Endothelial cell of umbilical vein (primary cell): ENCODE results near the gene MAGEB16. TPM values are rescaled to one million over a fixed set of nuclear protein-coding genes. Genes with fewer than 3 reads are reported as not detected.

Experiments used
- BruUV-seq: library from RNA; stranded (reverse); fragments of 400-500 nt; replicated peaks from 2 replicates; lab custom pipeline; 2021; lab: Mats Ljungman, UMichigan
- CTCF ChIA-PET: fragments of 300-600, 350-600 bp; sonication (Branson Sonifier 250); formaldehyde crosslinking; loops from one replicate; lab custom pipeline; 2021; ENCODE audit warnings: antibody characterized with exemption, inconsistent platforms; lab: Charles Lee
- POLR2A ChIA-PET: fragments of 300-600, 350-600 bp; sonication (Branson Sonifier 250); formaldehyde crosslinking; loops from one replicate; lab custom pipeline; 2021; ENCODE audit warnings: antibody characterized with exemption, inconsistent platforms; lab: Charles Lee
- DNase-seq: peaks from one replicate; pipeline ENCODE4 v3.0.0-alpha.2; 2011; ENCODE audit warnings: low read depth, low spot score
- FAIRE-seq: peaks from 2 replicates; lab custom pipeline; 2011; peaks lifted over from hg19 to GRCh38; lab: Jason Lieb, UNC
- H2AFZ ChIP-seq: 2 replicates; pipeline ENCODE4 v1.6.0; 2012; ENCODE audit warnings: low read depth, low read length, control low read depth, inconsistent platforms
- H3K27ac ChIP-seq: 2 replicates; pipeline ENCODE4 v1.5.1; 2011; ENCODE audit warnings: low read depth, mild to moderate bottlenecking, control low read depth, low read length, moderate library complexity; ENCODE audit not compliant: insufficient read depth
- H3K27me3 ChIP-seq, 2 experiments: 2 replicates each; pipeline versions ENCODE4 v1.6.0 to v1.6.1; 2011; ENCODE audit warnings: low read length in 2 of 2, mixed read lengths in 1 of 2; ENCODE audit not compliant: control insufficient read depth in 2 of 2, insufficient read depth in 2 of 2
- H3K36me3 ChIP-seq, 2 experiments: 2 replicates in 1 of 2; 3 replicates in 1 of 2; pipeline ENCODE4 v1.5.1; 2011; ENCODE audit warnings: low read length in 2 of 2, mild to moderate bottlenecking in 1 of 2, moderate library complexity in 1 of 2; ENCODE audit not compliant: control insufficient read depth in 2 of 2, insufficient read depth in 2 of 2; ENCODE audit errors: extremely low read depth in 1 of 2
- H3K4me1 ChIP-seq: 3 replicates; pipeline ENCODE4 v1.5.1; 2011; ENCODE audit warnings: mild to moderate bottlenecking, low read length; ENCODE audit not compliant: control insufficient read depth, insufficient read depth; ENCODE audit errors: extremely low read depth
- H3K4me2 ChIP-seq: 2 replicates; pipeline ENCODE4 v1.6.1; 2011; ENCODE audit warnings: low read length, control low read depth, mixed read lengths; ENCODE audit not compliant: insufficient read depth
- H3K4me3 ChIP-seq, 3 experiments: fragments of 200-600 bp in 1 of 3; sonication (generic), shearing (Covaris generic) in 1 of 3; replicated peaks in 1 of 3; 2 replicates each; pipeline ENCODE4 v1.5.1; 2011 to 2016; ENCODE audit warnings: control low read depth in 3 of 3, low read length in 3 of 3, mild to moderate bottlenecking in 2 of 3, inconsistent platforms in 1 of 3, low read depth in 1 of 3, moderate library complexity in 1 of 3; ENCODE audit not compliant: insufficient read depth in 1 of 3
- H3K79me2 ChIP-seq: 2 replicates; pipeline ENCODE4 v1.6.0; 2012; ENCODE audit warnings: low read length, inconsistent platforms; ENCODE audit not compliant: control insufficient read depth, insufficient read depth
- H3K9ac ChIP-seq: replicated peaks from 2 replicates; pipeline ENCODE3; 2011; ENCODE audit warnings: low read length, control low read depth; ENCODE audit not compliant: insufficient read depth; ENCODE audit errors: extremely low read depth
- H3K9me1 ChIP-seq: replicated peaks from 3 replicates; pipeline ENCODE4 v1.6.0; 2011; ENCODE audit warnings: mild to moderate bottlenecking, low read length; ENCODE audit not compliant: control insufficient read depth, insufficient read depth; ENCODE audit errors: extremely low read depth
- H3K9me3 ChIP-seq: replicated peaks from 2 replicates; pipeline ENCODE4 v1.5.1; 2012; ENCODE audit warnings: low read length, inconsistent platforms; ENCODE audit not compliant: control insufficient read depth, insufficient read depth
- H4K20me1 ChIP-seq: replicated peaks from 2 replicates; pipeline ENCODE3; 2011; ENCODE audit warnings: mild to moderate bottlenecking, low read length; ENCODE audit not compliant: control insufficient read depth, insufficient read depth; ENCODE audit errors: extremely low read depth
- GATA2 ChIP-seq: IDR thresholded peaks from 2 replicates; pipeline ENCODE4 v1.7.0; 2011; ENCODE audit warnings: low read depth, mild to moderate bottlenecking, moderate library complexity, mixed read lengths, low read length; ENCODE audit not compliant: insufficient read length, insufficient read depth
- POLR2AphosphoS5 ChIP-seq: IDR thresholded peaks from 2 replicates; pipeline ENCODE4 v1.6.1; 2012; ENCODE audit warnings: low read depth, mild to moderate bottlenecking, control low read depth, low read length, moderate library complexity; ENCODE audit not compliant: insufficient read depth
- dilution Hi-C: fragments of 300-500 bp; cut with MboI; formaldehyde crosslinking; loops from one replicate; pipeline ENCODE4 v1.15.0; 2019; ENCODE audit warnings: low sequenced_read_pairs; ENCODE audit not compliant: extremely low pct_ligation_motif_present
- intact Hi-C: fragments of 100-400 bp; cut with micrococcal nuclease; formaldehyde crosslinking; loops from one replicate; pipeline ENCODE4 v1.10.0; 2022
- polyA plus RNA-seq, 4 experiments: library from polyadenylated mRNA; depleted of rRNA in 3 of 4; stranded (reverse) in 3 of 4; unstranded in 1 of 4; fragments of >200 nt; gene quantifications; 2 replicates each; pipeline versions ENCODE4 v1.2.1 to v1.2.3, GENCODE V29; 2011 to 2012; ENCODE audit warnings: missing spikeins in 1 of 4
- total RNA-seq: library from RNA; stranded (reverse); gene quantifications from 2 replicates; pipeline ENCODE4 v1.2.3, GENCODE V29; 2021
- TF ChIP-seq, protein P1 (sequence below): IDR thresholded peaks from 2 replicates; pipeline ENCODE4 v1.6.1; 2011; ENCODE audit not compliant: insufficient read depth, insufficient read length

MAGEB16 gene
- total and polyA plus RNA-seq, 2 donors (not counting 3 experiments of a cell fraction or from before 2014, with no cell fraction given): not detected

DNA sequence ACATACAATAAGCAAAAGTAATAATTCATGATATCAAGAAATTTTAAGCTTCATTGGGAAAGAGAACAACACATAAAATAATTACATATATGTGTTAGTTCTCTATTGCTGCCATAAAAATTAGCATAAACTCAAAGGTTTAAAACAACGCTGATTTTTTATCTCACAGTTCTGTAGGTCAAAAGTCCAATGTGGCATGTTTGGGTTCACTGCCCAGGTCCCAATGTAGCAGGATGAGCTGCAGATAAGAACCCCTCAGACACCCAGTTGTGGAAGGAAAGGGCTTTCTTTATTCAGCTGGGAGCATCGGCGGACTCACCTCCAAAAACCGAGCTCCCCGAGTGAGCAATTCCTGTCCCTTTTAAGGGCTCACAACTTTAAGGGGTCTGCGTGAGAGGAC is 13.1 kb upstream of the MAGEB16 start:
- Histone ChIP-seq H4K20me1 (no peaks in the 10 kb centered on the region), H2AFZ (no peak overlapping the region), H3K27me3 (no peaks in the 10 kb centered on the region), H3K79me2 (no peaks in the 10 kb centered on the region), H3K9me3 (no peaks in the 10 kb centered on the region), H3K36me3 (no peaks in the 10 kb centered on the region), H3K4me3 (no peak overlapping the region), H3K4me2 (no peak overlapping the region), H3K9ac (no peak overlapping the region), H3K4me1 (no peaks in the 10 kb centered on the region), H3K27ac (no peak overlapping the region), H3K9me1 (no peaks in the 10 kb centered on the region)
- ChIA-PET POLR2A (no interaction called here), CTCF (interaction anchor here (0.7 kb wide), 1 partner anchor 57 kb away, joined by 3 read pairs; no protein-coding TSS in a partner anchor)
- TF ChIP-seq POLR2AphosphoS5 (no peak), GATA2 (no peak)
- intact Hi-C loops: no loop called here
- FAIRE-seq (no peak), DNase-seq (no peak)
- dilution Hi-C loops: no loop called here
- BruUV-seq: no TSS peak

DNA sequence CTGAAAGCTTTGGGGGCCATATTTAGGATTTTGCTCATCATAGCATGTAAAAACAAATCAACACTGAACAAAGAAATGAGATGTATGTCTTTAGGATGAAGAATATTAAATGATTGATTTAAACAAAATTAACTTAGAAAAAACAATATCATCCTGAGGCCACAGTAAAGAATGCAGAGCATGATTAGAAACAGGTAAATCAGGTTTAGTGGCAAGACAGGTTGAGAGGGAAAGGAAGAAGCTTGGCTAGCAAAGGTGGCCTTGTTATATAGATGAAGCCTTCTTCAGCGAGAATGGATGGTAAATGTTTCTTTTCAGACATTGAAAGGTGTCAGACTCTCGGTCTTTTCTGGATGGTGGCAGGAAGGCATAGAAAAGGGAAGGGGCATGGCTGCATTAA is 11.9 kb upstream of the MAGEB16 start:
- dilution Hi-C loops: no loop called here
- no peak overlapping the region for H3K4me2 ChIP-seq
- H3K27ac ChIP-seq: no peak overlapping the region
- TF ChIP-seq, protein P1, sequence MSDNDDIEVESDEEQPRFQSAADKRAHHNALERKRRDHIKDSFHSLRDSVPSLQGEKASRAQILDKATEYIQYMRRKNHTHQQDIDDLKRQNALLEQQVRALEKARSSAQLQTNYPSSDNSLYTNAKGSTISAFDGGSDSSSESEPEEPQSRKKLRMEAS: no peak
- TF ChIP-seq GATA2 (no peak), POLR2AphosphoS5 (no peak)
- no peak overlapping the region for H3K4me3 ChIP-seq
- BruUV-seq: no TSS peak
- H4K20me1 ChIP-seq: no peaks in the 10 kb centered on the region
- no peak for FAIRE-seq
- H3K9me1 ChIP-seq: no peaks in the 10 kb centered on the region
- no peaks in the 10 kb centered on the region for H3K9me3 ChIP-seq
- no peaks in the 10 kb centered on the region for H3K4me1 ChIP-seq
- H3K9ac ChIP-seq: no peak overlapping the region
- DNase-seq: no peak
- no peaks in the 10 kb centered on the region for H3K79me2 ChIP-seq
- ChIA-PET POLR2A (no interaction called here), CTCF (no interaction called here)
- intact Hi-C loops: no loop called here
- H3K36me3 ChIP-seq: no peaks in the 10 kb centered on the region
- no peak overlapping the region for H2AFZ ChIP-seq
- H3K27me3 ChIP-seq: no peaks in the 10 kb centered on the region
